Epithelial cell of esophagus (primary cell): ENCODE results near the gene DDN.

ENCODE experiments used
- DNase-seq: peaks from one replicate; pipeline ENCODE4 v3.0.0; 2010; ENCODE audit warnings: low read depth
- H3K4me3 ChIP-seq: 2 replicates; pipeline ENCODE4 v1.5.1; 2011; ENCODE audit warnings: mild to moderate bottlenecking, low read length, control low read depth
- TF ChIP-seq, protein P1 (sequence below): IDR thresholded peaks from 2 replicates; pipeline ENCODE4 v1.5.1; 2011; ENCODE audit warnings: low read depth, mild to moderate bottlenecking, low read length, control low read depth, inconsistent platforms; ENCODE audit not compliant: insufficient read depth; ENCODE audit errors: missing control alignments

Gene DDN

GRCh38 chr12:49026101-49026500 lies 26.9 kb upstream of the DDN start:
- no peak for DNase-seq
- TF ChIP-seq, protein P1, sequence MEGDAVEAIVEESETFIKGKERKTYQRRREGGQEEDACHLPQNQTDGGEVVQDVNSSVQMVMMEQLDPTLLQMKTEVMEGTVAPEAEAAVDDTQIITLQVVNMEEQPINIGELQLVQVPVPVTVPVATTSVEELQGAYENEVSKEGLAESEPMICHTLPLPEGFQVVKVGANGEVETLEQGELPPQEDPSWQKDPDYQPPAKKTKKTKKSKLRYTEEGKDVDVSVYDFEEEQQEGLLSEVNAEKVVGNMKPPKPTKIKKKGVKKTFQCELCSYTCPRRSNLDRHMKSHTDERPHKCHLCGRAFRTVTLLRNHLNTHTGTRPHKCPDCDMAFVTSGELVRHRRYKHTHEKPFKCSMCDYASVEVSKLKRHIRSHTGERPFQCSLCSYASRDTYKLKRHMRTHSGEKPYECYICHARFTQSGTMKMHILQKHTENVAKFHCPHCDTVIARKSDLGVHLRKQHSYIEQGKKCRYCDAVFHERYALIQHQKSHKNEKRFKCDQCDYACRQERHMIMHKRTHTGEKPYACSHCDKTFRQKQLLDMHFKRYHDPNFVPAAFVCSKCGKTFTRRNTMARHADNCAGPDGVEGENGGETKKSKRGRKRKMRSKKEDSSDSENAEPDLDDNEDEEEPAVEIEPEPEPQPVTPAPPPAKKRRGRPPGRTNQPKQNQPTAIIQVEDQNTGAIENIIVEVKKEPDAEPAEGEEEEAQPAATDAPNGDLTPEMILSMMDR = no peak
- H3K4me3 ChIP-seq = no peak overlapping the region

DNA sequence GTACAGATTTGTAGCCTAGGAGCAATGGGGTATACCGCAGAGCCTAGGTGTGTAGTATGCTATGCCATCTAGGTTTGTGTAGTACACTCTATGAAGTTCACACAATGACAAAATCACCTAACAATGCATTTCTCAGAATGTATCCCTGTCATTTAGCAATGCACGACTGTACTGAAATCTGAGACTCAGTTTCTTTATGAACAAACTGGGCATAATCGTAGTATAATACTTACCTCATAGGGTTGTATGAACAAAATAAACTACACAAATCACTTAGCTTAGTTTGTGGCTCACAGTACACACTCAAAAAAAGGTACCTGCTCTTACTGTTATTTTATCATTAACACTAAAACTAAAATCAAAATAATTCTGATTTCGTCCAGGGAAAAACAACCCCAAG lies 26.3 kb upstream of the DDN start:
- no peak for DNase-seq
- no peak overlapping the region for H3K4me3 ChIP-seq
- TF ChIP-seq, protein P1 = no peak

DNA sequence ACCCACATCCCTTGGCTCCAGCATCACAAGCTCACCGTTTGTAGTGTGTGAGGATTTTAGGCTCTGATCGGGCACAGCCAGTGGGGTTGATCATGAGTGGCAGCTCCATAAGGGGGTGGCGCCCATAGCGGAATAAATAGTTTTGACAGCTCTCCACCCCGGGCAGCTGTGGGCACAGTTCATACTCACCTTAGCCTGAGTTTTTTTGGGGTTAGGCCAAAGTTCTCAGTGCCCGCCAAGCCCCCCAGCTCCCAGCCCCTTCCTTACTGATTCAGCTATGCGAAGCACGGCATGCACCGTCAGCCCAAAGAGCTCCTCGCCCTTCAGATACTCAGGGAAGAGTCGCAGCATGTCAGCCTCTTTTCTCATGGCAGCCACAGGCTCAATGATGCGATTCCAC lies 25.4 kb upstream of the DDN start:
- no peak overlapping the region for H3K4me3 ChIP-seq
- DNase-seq = no peak
- TF ChIP-seq, protein P1 = no peak

- TF ChIP-seq, protein P1 = no peak
- H3K4me3 ChIP-seq = no peak overlapping the region
- no peak for DNase-seq
Observed at GRCh38 chr12:49023812-49024211, 24.6 kb upstream of the DDN start.

DNA sequence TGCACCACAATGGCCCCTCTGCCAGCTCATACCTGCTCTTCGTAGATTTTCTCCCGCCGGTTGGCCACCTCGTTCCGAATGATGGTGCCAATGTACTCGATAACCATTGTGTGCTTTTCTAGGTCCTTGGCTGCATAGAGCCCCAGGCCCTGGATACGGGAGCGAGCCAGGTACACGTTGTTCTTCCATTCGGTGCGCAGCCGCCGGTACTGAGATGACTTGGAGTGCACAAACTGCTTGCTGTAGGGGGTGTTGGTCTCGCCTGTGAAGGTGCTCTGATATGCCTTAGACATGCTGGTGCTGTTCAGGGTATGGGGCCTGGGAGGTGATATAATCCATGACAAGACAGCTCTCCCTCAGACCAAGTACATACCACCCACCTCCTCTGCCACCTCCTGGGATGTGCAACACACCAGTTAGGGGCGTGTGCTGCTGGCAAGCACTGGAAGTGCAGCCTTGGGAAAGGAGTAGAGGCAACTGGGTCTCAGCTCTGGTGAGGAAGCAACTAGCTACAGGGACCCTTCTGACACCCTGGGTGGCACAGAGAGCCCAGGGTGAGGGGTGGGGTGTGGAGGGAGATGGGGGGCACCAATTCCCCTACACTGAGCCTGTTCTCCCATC lies 23.5 kb upstream of the DDN start:
- TF ChIP-seq, protein P1 = no peak
- no peak for DNase-seq
- no peak overlapping the region for H3K4me3 ChIP-seq

GRCh38 chr12:49021292-49021915 lies 22.2 kb upstream of the DDN start:
- TF ChIP-seq, protein P1 = no peak
- no peak for DNase-seq
- H3K4me3 ChIP-seq = no peak overlapping the region

DNA sequence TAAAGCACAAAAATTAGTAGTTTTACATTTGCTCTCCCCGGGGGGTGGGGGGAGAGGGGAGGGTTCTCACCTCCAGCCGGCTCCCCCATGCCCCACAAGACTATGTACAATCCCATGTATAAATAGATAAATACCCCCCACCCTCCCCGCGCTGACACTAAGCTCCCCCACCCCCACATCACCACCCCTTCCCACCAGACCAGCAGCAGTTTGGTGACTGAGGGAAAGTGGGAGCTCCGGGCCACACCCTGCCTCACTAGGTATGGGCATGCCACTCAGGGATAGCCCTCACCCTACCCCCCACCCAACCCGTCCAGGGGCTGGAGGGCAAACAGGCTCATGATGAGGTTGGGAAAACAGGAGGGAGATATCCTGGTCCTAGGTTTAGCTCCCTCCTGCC lies 21.3 kb upstream of the DDN start:
- TF ChIP-seq, protein P1 = no peak
- H3K4me3 ChIP-seq = no peak overlapping the region
- DNase-seq = no peak
